Endodermal cell (in vitro differentiated cells): ENCODE measurements around the gene ARHGAP10. TPM values are rescaled to one million over a fixed set of nuclear protein-coding genes. Genes with fewer than 3 reads are reported as not detected.

Source experiments
- DNase-seq: peaks from one replicate; pipeline ENCODE4 v3.0.0-alpha.2; 2017
- H3K27ac ChIP-seq: 2 replicates; pipeline ENCODE4 v1.5.1; 2013; ENCODE audit warnings: mild to moderate bottlenecking, low read depth, low read length, moderate library complexity
- H3K27me3 ChIP-seq: 2 replicates; pipeline ENCODE4 v1.6.1; 2013; ENCODE audit warnings: mild to moderate bottlenecking, low read length, moderate library complexity; ENCODE audit not compliant: insufficient read depth, control insufficient read depth, poor library complexity, severe bottlenecking
- H3K36me3 ChIP-seq: 2 replicates; pipeline ENCODE4 v1.7.0; 2013; ENCODE audit warnings: mild to moderate bottlenecking, low read length, moderate library complexity; ENCODE audit not compliant: control insufficient read depth, insufficient read depth
- H3K4me1 ChIP-seq: one replicate; pipeline ENCODE4 v1.7.0; 2013; ENCODE audit warnings: low read length; ENCODE audit not compliant: control insufficient read depth, insufficient read depth
- H3K4me3 ChIP-seq: 2 replicates; pipeline ENCODE4 v1.5.1; 2013; ENCODE audit warnings: mild to moderate bottlenecking, low read length, moderate library complexity
- H3K9ac ChIP-seq: 2 replicates; pipeline ENCODE4 v1.6.1; 2013; ENCODE audit warnings: mild to moderate bottlenecking, low read length, moderate library complexity; ENCODE audit not compliant: poor library complexity, severe bottlenecking; ENCODE audit errors: extremely low read depth
- H3K9me3 ChIP-seq: 2 replicates; pipeline ENCODE4 v1.6.1; 2013; ENCODE audit warnings: mild to moderate bottlenecking, low read length, moderate library complexity; ENCODE audit not compliant: control insufficient read depth
- H3K27ac Mint-ChIP-seq: 2 replicates; pipeline ENCODE4 v1.8.0; 2020; ENCODE audit warnings: mixed read lengths
- H3K27me3 Mint-ChIP-seq: 2 replicates; pipeline ENCODE4 v1.8.0; 2021; ENCODE audit warnings: mild to moderate bottlenecking, mixed read lengths; ENCODE audit not compliant: insufficient read depth
- H3K36me3 Mint-ChIP-seq: 2 replicates; pipeline ENCODE4 v1.8.0; 2020; ENCODE audit warnings: low read depth, mixed read lengths
- H3K4me1 Mint-ChIP-seq: 2 replicates; pipeline ENCODE4 v1.8.0; 2020; ENCODE audit warnings: mixed read lengths
- H3K4me3 Mint-ChIP-seq: 2 replicates; pipeline ENCODE4 v1.8.0; 2020; ENCODE audit warnings: mild to moderate bottlenecking, moderate library complexity, mixed read lengths
- H3K9me3 Mint-ChIP-seq: 2 replicates; pipeline ENCODE4 v1.8.0; 2020; ENCODE audit warnings: mild to moderate bottlenecking, mixed read lengths
- CTCF ChIP-seq: fragments of 200-600 bp; sonication (generic); conservative IDR thresholded peaks from 2 replicates; pipeline ENCODE4 v1.5.0; 2021; ENCODE audit warnings: antibody characterized with exemption, mild to moderate bottlenecking
- WGBS, 2 experiments: methylation state at CpG; one replicate each; pipeline versions ENCODE4 v1.1.5 to v1.1.7; 2013; ENCODE audit warnings: missing lambda C conversion rate in 2 of 2, mixed read lengths in 1 of 2; ENCODE audit not compliant: insufficient coverage in 1 of 2, insufficient read length in 1 of 2; 5-methylcytosine and 5-hydroxymethylcytosine counted together
- total RNA-seq, 2 donors: library from RNA; stranded (reverse); fragmentation: NEBNext Ultra II Directional in 1 of 2; extraction: Animal tissue kit (Norgen Biotek cat#: 25700) in 1 of 2; gene quantifications; 2 replicates in 1 of 2; 3 replicates in 1 of 2; pipeline ENCODE4 v1.2.1, GENCODE V29; 2021

ARHGAP10 gene
- total RNA-seq, 2 donors from 2014 or later: 9.1 to 11.8 TPM

- Mint-ChIP-seq H3K27me3 (no peaks in the 10 kb centered on the region), H3K36me3 (no peaks in the 10 kb centered on the region), H3K9me3 (no peaks in the 10 kb centered on the region), H3K4me3 (no peak overlapping the region), H3K4me1 (peaks cover 39% of the 10 kb centered on the region), H3K27ac (no peak overlapping the region)
- peaks cover 14% of the 10 kb centered on the region for H3K4me1 ChIP-seq
- no peaks in the 10 kb centered on the region for H3K27me3 ChIP-seq
- H3K4me3 ChIP-seq: no peak overlapping the region
- no peaks in the 10 kb centered on the region for H3K36me3 ChIP-seq
- H3K9me3 ChIP-seq: no peaks in the 10 kb centered on the region
- H3K9ac ChIP-seq: no peak overlapping the region
- no peak overlapping the region for H3K27ac ChIP-seq
- DNase-seq: no peak
- 97 to 100% methylated on average over 2 to 3 of the region's 3 CpGs for WGBS, 2 experiments
- no peak for TF ChIP-seq CTCF
Observed at GRCh38 chr4:147814376-147814775, 82.5 kb downstream of the ARHGAP10 start.

- TF ChIP-seq CTCF: no peak
- H3K27me3 ChIP-seq: no peaks in the 10 kb centered on the region
- Mint-ChIP-seq H3K27me3 (no peaks in the 10 kb centered on the region), H3K9me3 (no peaks in the 10 kb centered on the region), H3K4me1 (peaks cover 39% of the 10 kb centered on the region), H3K27ac (no peak overlapping the region), H3K4me3 (no peak overlapping the region), H3K36me3 (no peaks in the 10 kb centered on the region)
- H3K4me1 ChIP-seq: peaks cover 14% of the 10 kb centered on the region
- 97% methylated on average over 4 to 5 of the region's 5 CpGs for WGBS, 2 experiments
- no peak overlapping the region for H3K27ac ChIP-seq
- no peaks in the 10 kb centered on the region for H3K36me3 ChIP-seq
- H3K9ac ChIP-seq: no peak overlapping the region
- no peak for DNase-seq
- H3K9me3 ChIP-seq: no peaks in the 10 kb centered on the region
- H3K4me3 ChIP-seq: no peak overlapping the region
Observed at GRCh38 chr4:147815741-147816140, 83.9 kb downstream of the ARHGAP10 start.

- H3K4me3 Mint-ChIP-seq: no peak overlapping the region
- H3K27me3 ChIP-seq: no peaks in the 10 kb centered on the region
- no peaks in the 10 kb centered on the region for H3K9me3 Mint-ChIP-seq
- no peaks in the 10 kb centered on the region for H3K36me3 ChIP-seq
- H3K4me3 ChIP-seq: no peak overlapping the region
- no peaks in the 10 kb centered on the region for H3K27me3 Mint-ChIP-seq
- no peak overlapping the region for H3K9ac ChIP-seq
- H3K9me3 ChIP-seq: no peaks in the 10 kb centered on the region
- no peak for TF ChIP-seq CTCF
- peaks cover 38% of the 10 kb centered on the region for H3K4me1 Mint-ChIP-seq
- H3K36me3 Mint-ChIP-seq: no peaks in the 10 kb centered on the region
- no peak for DNase-seq
- no peak overlapping the region for H3K27ac Mint-ChIP-seq
- 97 to 100% methylated on average over 1 to 4 of the region's 4 CpGs for WGBS, 2 experiments
- no peak overlapping the region for H3K27ac ChIP-seq
- peaks cover 14% of the 10 kb centered on the region for H3K4me1 ChIP-seq
Observed at GRCh38 chr4:147816382-147817254, 84.7 kb downstream of the ARHGAP10 start.
